Duodenal mucosa (tissue), 2 donors: ENCODE data around the gene CLEC20A.

Source experiments
- H3K27ac ChIP-seq: one replicate; pipeline ENCODE4 v1.7.0; 2013; ENCODE audit warnings: low read depth, low read length
- H3K27me3 ChIP-seq, 2 donors: one replicate each; pipeline ENCODE4 v1.7.0; 2013; ENCODE audit warnings: low read length in 2 of 2, control low read depth in 1 of 2; ENCODE audit not compliant: insufficient read depth in 2 of 2, control insufficient read depth in 1 of 2
- H3K36me3 ChIP-seq, 2 donors: one replicate each; pipeline ENCODE4 v1.7.0; 2013; ENCODE audit warnings: low read length in 2 of 2, control low read depth in 1 of 2; ENCODE audit not compliant: insufficient read depth in 2 of 2, control insufficient read depth in 1 of 2
- H3K4me1 ChIP-seq, 2 donors: one replicate each; pipeline ENCODE4 v1.7.0; 2013; ENCODE audit warnings: low read length in 2 of 2, control low read depth in 1 of 2; ENCODE audit not compliant: insufficient read depth in 2 of 2, control insufficient read depth in 1 of 2
- H3K4me3 ChIP-seq, 2 donors: one replicate each; pipeline ENCODE4 v1.7.0; 2013; ENCODE audit warnings: low read length in 2 of 2, low read depth in 1 of 2
- H3K9ac ChIP-seq, 2 donors: one replicate each; pipeline ENCODE4 v1.7.0; 2013; ENCODE audit warnings: low read length in 2 of 2, low read depth in 1 of 2
- H3K9me3 ChIP-seq, 2 donors: one replicate each; pipeline ENCODE4 v1.7.0; 2013; ENCODE audit warnings: low read length in 2 of 2, control low read depth in 1 of 2; ENCODE audit not compliant: control insufficient read depth in 1 of 2

Gene CLEC20A

GRCh38 chr1:178483251-178483957 lies 13.4 kb downstream of the CLEC20A start:
- no peak overlapping the region for H3K4me3 ChIP-seq
- H3K9ac ChIP-seq, result no peak overlapping the region
- no peaks in the 10 kb centered on the region for H3K36me3 ChIP-seq
- H3K27me3 ChIP-seq, result peaks cover 4 to 5% of the 10 kb centered on the region in 2 donors
- no peaks in the 10 kb centered on the region for H3K9me3 ChIP-seq
- peaks cover 0 to 5% of the 10 kb centered on the region in 2 donors for H3K4me1 ChIP-seq
- H3K27ac ChIP-seq, result no peak overlapping the region

DNA sequence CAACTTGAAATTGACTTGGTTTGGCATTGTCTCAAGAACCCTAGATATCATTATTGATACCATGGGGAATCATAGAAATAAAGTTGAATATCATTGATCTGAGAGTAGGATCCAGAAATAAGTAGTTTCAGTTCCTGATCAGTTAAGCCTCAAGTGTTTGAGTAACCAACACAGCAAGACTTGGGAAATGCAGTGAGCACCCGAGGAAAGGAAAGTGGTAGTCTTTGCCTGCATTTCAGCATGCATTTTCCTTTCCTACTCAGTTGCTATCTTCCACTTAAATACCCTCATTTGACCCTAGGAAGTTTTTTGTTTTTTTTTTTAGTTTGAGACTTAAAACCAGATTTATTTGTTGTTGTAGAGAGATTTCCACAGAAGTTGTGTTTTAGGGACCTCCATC lies 18.9 kb downstream of the CLEC20A start:
- Histone ChIP-seq H3K9ac (no peak overlapping the region), H3K27me3 (no peaks in the 10 kb centered on the region), H3K36me3 (peaks cover 4 to 6% of the 10 kb centered on the region in 2 donors), H3K4me1 (no peaks in the 10 kb centered on the region), H3K27ac (no peak overlapping the region), H3K4me3 (no peak overlapping the region), H3K9me3 (no peaks in the 10 kb centered on the region)

- Histone ChIP-seq H3K9ac (no peak overlapping the region), H3K36me3 (peaks cover 8 to 9% of the 10 kb centered on the region in 2 donors), H3K27ac (no peak overlapping the region), H3K4me1 (no peaks in the 10 kb centered on the region), H3K4me3 (no peak overlapping the region), H3K9me3 (no peaks in the 10 kb centered on the region), H3K27me3 (no peaks in the 10 kb centered on the region)
Measured at GRCh38 chr1:178477373-178477772, 19.4 kb downstream of the CLEC20A start.

DNA sequence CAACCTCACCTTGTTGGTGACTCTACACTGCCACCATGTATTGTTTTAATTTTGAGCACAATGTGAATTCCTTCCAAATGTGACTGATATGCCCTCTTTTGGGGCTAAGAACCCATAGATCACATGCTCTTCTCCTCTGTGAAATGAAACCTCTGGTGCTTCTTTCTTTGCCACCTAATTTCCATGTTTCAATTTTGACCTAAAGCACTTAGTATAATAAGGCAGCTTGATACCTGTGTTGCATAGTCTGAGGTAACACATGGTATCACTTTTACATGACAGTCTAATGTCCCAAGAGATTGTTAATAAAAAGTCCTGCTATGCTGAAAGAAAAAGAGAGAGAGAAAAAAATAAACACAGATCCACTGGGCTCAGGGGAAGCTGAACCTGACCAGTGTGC lies 24.2 kb downstream of the CLEC20A start:
- no peaks in the 10 kb centered on the region for H3K9me3 ChIP-seq

DNA sequence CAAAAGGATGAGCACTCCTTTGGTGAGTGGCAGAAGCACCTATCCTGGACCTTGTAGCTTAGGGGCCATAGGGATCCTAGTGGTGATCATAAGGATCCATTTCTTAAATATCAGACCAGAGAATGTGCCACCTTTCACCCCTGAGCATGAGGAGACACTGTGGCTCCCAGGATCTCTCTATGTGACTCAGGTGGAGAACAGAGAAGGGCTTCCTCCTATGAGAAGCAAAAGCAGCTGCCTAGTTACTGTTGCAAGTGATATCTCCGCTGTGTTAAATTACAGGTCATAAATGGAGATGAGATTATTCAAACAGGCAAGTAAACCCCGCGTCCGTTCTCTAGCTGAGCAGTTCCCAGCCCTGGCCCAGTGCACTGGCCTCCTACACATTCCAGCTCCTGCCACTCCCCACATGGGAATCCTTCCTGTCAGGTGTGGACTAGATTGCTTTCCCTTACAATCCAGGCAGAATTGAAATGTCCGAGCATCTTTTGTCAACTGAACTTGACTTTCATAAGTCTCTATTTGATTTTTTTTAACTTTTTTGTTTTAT lies 26.3 kb downstream of the CLEC20A start:
- Histone ChIP-seq H3K27me3 (no peaks in the 10 kb centered on the region), H3K27ac (no peak overlapping the region), H3K9ac (no peak overlapping the region), H3K4me3 (no peak overlapping the region), H3K9me3 (no peaks in the 10 kb centered on the region), H3K4me1 (peaks cover 5 to 8% of the 10 kb centered on the region in 2 donors), H3K36me3 (peaks cover 22 to 27% of the 10 kb centered on the region in 2 donors)

More for the DNA sequence above, 24.2 kb downstream of the CLEC20A start:
- no peak overlapping the region for H3K27ac ChIP-seq
- H3K4me3 ChIP-seq, result no peak overlapping the region
- H3K4me1 ChIP-seq, result peaks cover 5 to 8% of the 10 kb centered on the region in 2 donors
- H3K9ac ChIP-seq, result no peak overlapping the region
- H3K27me3 ChIP-seq, result no peaks in the 10 kb centered on the region
- H3K36me3 ChIP-seq, result peaks cover 11 to 17% of the 10 kb centered on the region in 2 donors

DNA sequence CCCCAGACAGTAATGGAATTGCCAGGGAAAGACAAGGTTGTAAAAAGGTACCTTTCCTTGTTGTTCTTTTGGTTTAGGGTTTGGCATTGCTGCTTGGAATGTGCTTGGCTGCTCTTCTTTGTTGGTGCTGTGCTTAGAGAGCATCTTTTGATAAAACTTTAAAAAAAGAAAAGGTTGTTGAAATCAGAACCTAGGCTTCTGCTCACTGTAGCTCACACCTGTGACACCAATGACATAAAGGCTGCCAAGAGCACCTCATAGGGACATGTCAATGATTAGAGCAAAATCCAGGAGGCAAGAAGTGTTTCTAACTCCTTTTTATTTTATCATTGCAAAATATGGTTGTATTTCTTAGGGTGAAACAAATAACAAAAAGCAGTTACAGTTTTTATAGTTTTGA lies 28.9 kb downstream of the CLEC20A start:
- H3K36me3 ChIP-seq, result peaks cover 18 to 21% of the 10 kb centered on the region in 2 donors
- H3K4me3 ChIP-seq, result no peak overlapping the region
- H3K27ac ChIP-seq, result no peak overlapping the region
- no peaks in the 10 kb centered on the region for H3K27me3 ChIP-seq
- H3K4me1 ChIP-seq, result peaks cover 5 to 8% of the 10 kb centered on the region in 2 donors
- H3K9me3 ChIP-seq, result no peaks in the 10 kb centered on the region
- H3K9ac ChIP-seq, result no peak overlapping the region

- Histone ChIP-seq H3K27ac (no peak overlapping the region), H3K4me3 (no peak overlapping the region), H3K4me1 (no peaks in the 10 kb centered on the region), H3K9ac (no peak overlapping the region), H3K36me3 (peaks cover 13 to 20% of the 10 kb centered on the region in 2 donors), H3K27me3 (no peaks in the 10 kb centered on the region), H3K9me3 (no peaks in the 10 kb centered on the region)
Measured at GRCh38 chr1:178465011-178465410, 31.8 kb downstream of the CLEC20A start.

DNA sequence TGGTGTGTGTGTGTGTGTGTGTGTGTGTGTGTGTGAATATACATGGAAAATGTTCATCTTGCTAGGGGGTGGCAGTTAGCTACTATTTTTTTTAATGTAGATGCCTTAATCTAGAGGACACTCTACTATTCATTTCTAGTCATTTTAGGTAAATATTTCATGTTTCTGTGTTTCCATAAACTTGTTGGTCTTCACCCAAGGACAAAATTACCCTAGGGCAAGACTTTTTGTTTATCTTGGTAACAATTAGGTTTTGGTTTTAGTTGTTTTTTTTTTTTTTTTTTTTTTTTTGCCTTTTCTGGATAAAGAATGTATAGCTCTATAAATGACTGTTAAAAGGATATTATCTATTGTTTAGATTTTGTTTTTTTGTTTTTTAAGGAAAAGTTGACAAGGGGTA lies 32.2 kb downstream of the CLEC20A start:
- Histone ChIP-seq H3K9me3 (no peaks in the 10 kb centered on the region), H3K27ac (no peak overlapping the region)

GRCh38 chr1:178464141-178464540 lies 32.6 kb downstream of the CLEC20A start:
- Histone ChIP-seq H3K4me3 (no peak overlapping the region), H3K9ac (no peak overlapping the region), H3K4me1 (no peaks in the 10 kb centered on the region)

More for the DNA sequence above, 32.2 kb downstream of the CLEC20A start:
- Histone ChIP-seq H3K4me1 (no peaks in the 10 kb centered on the region), H3K36me3 (peaks cover 13 to 20% of the 10 kb centered on the region in 2 donors), H3K27me3 (no peaks in the 10 kb centered on the region), H3K4me3 (no peak overlapping the region), H3K9ac (no peak overlapping the region)

GRCh38 chr1:178461701-178462100 lies 35.1 kb downstream of the CLEC20A start:
- Histone ChIP-seq H3K27me3 (no peaks in the 10 kb centered on the region), H3K27ac (no peak overlapping the region), H3K4me3 (no peak overlapping the region), H3K36me3 (peaks cover 3 to 24% of the 10 kb centered on the region in 2 donors), H3K9ac (no peak overlapping the region), H3K4me1 (no peaks in the 10 kb centered on the region), H3K9me3 (no peaks in the 10 kb centered on the region)

More at GRCh38 chr1:178464141-178464540, 32.6 kb downstream of the CLEC20A start:
- Histone ChIP-seq H3K27ac (no peak overlapping the region), H3K36me3 (peaks cover 13 to 20% of the 10 kb centered on the region in 2 donors), H3K27me3 (no peaks in the 10 kb centered on the region), H3K9me3 (no peaks in the 10 kb centered on the region)
